ENCODE results near the gene YTHDF1. TPM values are rescaled to one million over a fixed set of nuclear protein-coding genes. Genes with fewer than 3 reads are reported as not detected.

YTHDF1 gene
- total and polyA plus RNA-seq, 2 of the 8 experiments (the other 6 are each of a cell fraction or from before 2014, with no cell fraction given): 32.8 to 66.0 TPM

DNA sequence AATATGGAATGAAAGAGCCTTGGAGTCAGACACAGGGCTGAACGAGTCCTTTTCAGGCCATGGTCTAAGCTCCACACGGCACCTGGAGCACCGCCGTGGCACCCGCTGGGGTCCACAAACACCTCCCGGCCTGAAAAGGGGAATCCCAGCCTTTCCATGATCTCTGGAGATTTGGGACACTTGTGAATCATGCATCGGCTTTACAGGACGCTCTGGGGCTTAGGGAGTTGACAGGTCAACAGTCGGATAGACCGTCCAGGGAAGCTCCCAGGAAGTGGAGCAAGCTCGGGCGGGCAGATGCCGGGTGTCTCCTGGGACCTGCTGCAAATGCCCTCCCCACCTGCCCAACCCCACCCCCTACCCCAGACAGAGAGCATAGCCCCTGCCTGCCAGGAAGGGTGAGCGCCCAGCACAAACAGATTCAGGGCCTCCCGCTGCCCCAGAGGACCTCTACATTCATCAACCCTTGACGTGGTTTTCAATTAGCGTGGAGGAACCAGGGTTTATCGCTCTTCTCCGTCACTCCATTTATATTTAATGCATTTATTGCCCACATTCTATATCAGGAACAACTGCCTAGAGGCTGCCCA, 53.6 kb downstream of the YTHDF1 start:
- Histone ChIP-seq H3K23me2 (ENCODE audit: low read depth, low read length) (peaks cover 7% of the 10 kb centered on the region; the same call in 1 of the 2 replicates), H2BK12ac (ENCODE audit: low read depth, low read length) (no peak overlapping the region), H3K79me1 (ENCODE audit: low read depth, low read length) (no peaks in the 10 kb centered on the region), H4K20me1 (replicated peaks in 1 of 2; ENCODE audit: control insufficient read depth in 1 of 2, insufficient read depth in 2 of 2, low read length in 2 of 2) (no peaks in the 10 kb centered on the region), H3K4me1 (replicated peaks in 1 of 4; ENCODE audit: control insufficient read depth in 3 of 4, insufficient read depth in 4 of 4, low read length in 3 of 4) (peaks cover 0 to 5% (median 1%) of the 10 kb centered on the region in 4 experiments; a peak in 2 of 7 replicates), H3K9ac (replicated peaks in 1 of 4; ENCODE audit: extremely low read depth in 1 of 4, low read depth in 3 of 4, low read length in 3 of 4) (no peak overlapping the region), H2BK15ac (ENCODE audit: low read length) (no peak overlapping the region), H2AK5ac (ENCODE audit: low read depth, low read length) (no peak overlapping the region), H3K79me2 (ENCODE audit: control insufficient read depth in 1 of 2, insufficient read depth in 2 of 2, low read length in 2 of 2) (no peaks in the 10 kb centered on the region), H4K8ac (ENCODE audit: extremely low read depth, insufficient read depth, low read length) (peak overlapping the region; percentile 68; the same call in 1 of the 2 replicates), H3K23ac (ENCODE audit: insufficient read length) (no peak overlapping the region), H3K27me3 (replicated peaks in 1 of 4; ENCODE audit: control insufficient read depth in 3 of 4, extremely low read depth in 1 of 4, insufficient read depth in 3 of 4, low read length in 3 of 4) (no peaks in the 10 kb centered on the region; a peak in 1 of 7 replicates), H4K5ac (ENCODE audit: insufficient read length, low read depth, low read length) (no peak overlapping the region), H2BK5ac (ENCODE audit: low read depth, low read length) (no peak overlapping the region), H3K18ac (ENCODE audit: extremely low read depth, low read length) (no peak overlapping the region), H2AFZ (ENCODE audit: low read length) (no peak overlapping the region), H3K14ac (ENCODE audit: insufficient read length) (no peak overlapping the region), H3K27ac (ENCODE audit: low read depth, low read length) (no peak overlapping the region), H4K91ac (replicated peaks; ENCODE audit: insufficient read length, low read length) (no peak overlapping the region), H3K4me3 (ENCODE audit: extremely low read depth in 1 of 4, insufficient read depth in 2 of 4, low read depth in 3 of 4, low read length in 4 of 4) (no peak overlapping the region), H3K36me3 (ENCODE audit: control insufficient read depth in 2 of 4, insufficient read depth in 4 of 4, low read length in 3 of 4) (no peaks in the 10 kb centered on the region), H2BK20ac (ENCODE audit: low read length) (no peak overlapping the region), H3K4me2 (ENCODE audit: insufficient read depth in 1 of 2, low read depth in 2 of 2, low read length in 2 of 2) (no peak overlapping the region), H3K9me3 (ENCODE audit: insufficient read depth in 2 of 2, low read depth in 1 of 2, low read length in 1 of 2) (no peaks in the 10 kb centered on the region), H3K56ac (replicated peaks; ENCODE audit: insufficient read length, low read depth, low read length) (no peak overlapping the region), H3K4ac (replicated peaks; ENCODE audit: insufficient read length, low read depth, low read length) (no peak overlapping the region), H2BK120ac (replicated peaks; ENCODE audit: low read depth, low read length) (no peak overlapping the region)
- 91% methylated on average over 19 of the region's 19 CpGs; no CpG with 5 or more reads in 1 of the 2 experiments for WGBS, 2 experiments (ENCODE audit: extremely low coverage in 1 of 2, insufficient coverage in 1 of 2, insufficient read length in 1 of 2, insufficient replicate concordance in 2 of 2, low coverage in 1 of 2, low lambda C conversion rate in 2 of 2, missing lambda C conversion rate in 1 of 2)
- CTCF ChIA-PET (ENCODE audit: partially characterized antibody): interaction anchor here (0.6 to 2.6 kb wide), 6 partner anchors 11 to 106 kb away, joined by 3 to 9 read pairs (median 6); no protein-coding TSS in a partner anchor
- POLR2A ChIA-PET (ENCODE audit: partially characterized antibody): no interaction called here
- DNase-seq (ENCODE audit: low read depth in 1 of 2, low spot score in 2 of 2): no peak
- FAIRE-seq: no peak
- TF ChIP-seq RXRA (IDR thresholded peaks at IDR 0.05; ENCODE audit: insufficient read depth, low read depth, low read length) (no peak), EGR1 (IDR thresholded peaks at IDR 0.05; ENCODE audit: borderline replicate concordance, low read depth, low read length) (no peak), SUZ12 (IDR thresholded peaks at IDR 0.05; ENCODE audit: low read length) (no peak), PHF8 (conservative IDR thresholded peaks at IDR 0.05; ENCODE audit: low read depth, low read length) (no peak), TCF12 (IDR thresholded peaks at IDR 0.05; ENCODE audit: low read depth, low read length) (no peak), ZNF274 (IDR thresholded peaks at IDR 0.05; ENCODE audit: borderline replicate concordance, extremely low read depth, low read length) (no peak), CREB1 (IDR thresholded peaks at IDR 0.05) (no peak), YY1 (IDR thresholded peaks at IDR 0.05; ENCODE audit: low read depth, low read length) (no peak), RFX5 (IDR thresholded peaks at IDR 0.05; ENCODE audit: borderline replicate concordance, low read depth, low read length) (no peak), USF2 (IDR thresholded peaks at IDR 0.05; ENCODE audit: low read length) (no peak)

Data from H1 (cell line).